ENCODE measurements around the gene SMPD3. TPM values are rescaled to one million over a fixed set of nuclear protein-coding genes. Genes with fewer than 3 reads are reported as not detected.

The SMPD3 gene
- total RNA-seq, 1 donor from 2014 or later, result 0.16 TPM

DNA sequence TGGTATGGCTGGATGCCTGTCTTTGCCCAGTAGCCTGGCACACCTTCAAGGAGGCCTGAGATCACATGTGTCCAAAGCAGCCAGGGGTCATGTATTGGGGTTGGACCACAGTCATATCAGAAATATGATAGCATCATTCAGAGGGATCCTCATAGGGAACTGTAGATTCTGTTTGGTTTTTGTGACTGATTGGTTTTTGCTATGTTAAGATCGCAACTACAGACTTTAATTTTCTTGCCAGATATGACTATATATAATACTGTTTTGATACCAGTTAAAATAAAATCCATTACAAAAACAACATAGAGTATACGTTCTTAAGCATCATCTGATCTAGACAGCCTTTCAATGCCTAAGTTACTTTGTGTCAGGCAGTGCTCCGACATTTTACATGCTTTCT is 11.8 kb upstream of the SMPD3 start:
- no peak overlapping the region for H3K4me3 ChIP-seq
- no peak for DNase-seq
- H3K27ac ChIP-seq (replicated peaks), result no peak overlapping the region
- peaks cover 7% of the 10 kb centered on the region for H3K9me3 ChIP-seq (replicated peaks)
- H3K36me3 ChIP-seq, result no peaks in the 10 kb centered on the region
- H3K4me1 ChIP-seq, result no peaks in the 10 kb centered on the region
- TF ChIP-seq, protein P1, sequence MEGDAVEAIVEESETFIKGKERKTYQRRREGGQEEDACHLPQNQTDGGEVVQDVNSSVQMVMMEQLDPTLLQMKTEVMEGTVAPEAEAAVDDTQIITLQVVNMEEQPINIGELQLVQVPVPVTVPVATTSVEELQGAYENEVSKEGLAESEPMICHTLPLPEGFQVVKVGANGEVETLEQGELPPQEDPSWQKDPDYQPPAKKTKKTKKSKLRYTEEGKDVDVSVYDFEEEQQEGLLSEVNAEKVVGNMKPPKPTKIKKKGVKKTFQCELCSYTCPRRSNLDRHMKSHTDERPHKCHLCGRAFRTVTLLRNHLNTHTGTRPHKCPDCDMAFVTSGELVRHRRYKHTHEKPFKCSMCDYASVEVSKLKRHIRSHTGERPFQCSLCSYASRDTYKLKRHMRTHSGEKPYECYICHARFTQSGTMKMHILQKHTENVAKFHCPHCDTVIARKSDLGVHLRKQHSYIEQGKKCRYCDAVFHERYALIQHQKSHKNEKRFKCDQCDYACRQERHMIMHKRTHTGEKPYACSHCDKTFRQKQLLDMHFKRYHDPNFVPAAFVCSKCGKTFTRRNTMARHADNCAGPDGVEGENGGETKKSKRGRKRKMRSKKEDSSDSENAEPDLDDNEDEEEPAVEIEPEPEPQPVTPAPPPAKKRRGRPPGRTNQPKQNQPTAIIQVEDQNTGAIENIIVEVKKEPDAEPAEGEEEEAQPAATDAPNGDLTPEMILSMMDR (IDR thresholded peaks at IDR 0.05; ENCODE audit: borderline replicate concordance), result no peak
- intact Hi-C loops (cut with micrococcal nuclease), result no loop called here
- peaks cover 6% of the 10 kb centered on the region for H3K27me3 ChIP-seq (ENCODE audit: low read depth)

DNA sequence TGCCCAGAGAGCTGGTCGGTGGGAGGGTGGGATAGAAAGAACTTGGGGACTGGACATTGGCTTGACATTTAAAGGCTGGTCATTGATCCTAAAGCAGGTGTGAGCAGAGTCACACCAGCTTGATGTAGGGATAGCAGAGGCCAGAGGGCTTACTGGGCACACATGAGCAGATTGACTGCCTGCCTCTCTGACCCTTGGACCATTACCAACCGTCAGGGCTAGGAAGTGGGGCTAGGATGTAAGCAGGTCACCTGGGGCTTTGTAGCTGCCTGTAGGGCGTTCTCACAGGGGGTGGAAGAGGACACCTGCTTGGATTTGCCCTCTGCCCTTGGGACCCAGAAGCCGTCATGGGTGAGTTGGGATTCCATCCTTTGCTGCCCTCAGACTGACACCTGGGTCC is 11.1 kb upstream of the SMPD3 start:
- TF ChIP-seq, protein P1 (IDR thresholded peaks at IDR 0.05; ENCODE audit: borderline replicate concordance), result no peak
- no peak overlapping the region for H3K4me3 ChIP-seq
- no peaks in the 10 kb centered on the region for H3K4me1 ChIP-seq
- H3K27ac ChIP-seq (replicated peaks), result no peak overlapping the region
- intact Hi-C loops (cut with micrococcal nuclease), result no loop called here
- no peak for DNase-seq
- peaks cover 6% of the 10 kb centered on the region for H3K27me3 ChIP-seq (ENCODE audit: low read depth)
- no peaks in the 10 kb centered on the region for H3K36me3 ChIP-seq
- H3K9me3 ChIP-seq (replicated peaks), result peaks cover 7% of the 10 kb centered on the region

DNA sequence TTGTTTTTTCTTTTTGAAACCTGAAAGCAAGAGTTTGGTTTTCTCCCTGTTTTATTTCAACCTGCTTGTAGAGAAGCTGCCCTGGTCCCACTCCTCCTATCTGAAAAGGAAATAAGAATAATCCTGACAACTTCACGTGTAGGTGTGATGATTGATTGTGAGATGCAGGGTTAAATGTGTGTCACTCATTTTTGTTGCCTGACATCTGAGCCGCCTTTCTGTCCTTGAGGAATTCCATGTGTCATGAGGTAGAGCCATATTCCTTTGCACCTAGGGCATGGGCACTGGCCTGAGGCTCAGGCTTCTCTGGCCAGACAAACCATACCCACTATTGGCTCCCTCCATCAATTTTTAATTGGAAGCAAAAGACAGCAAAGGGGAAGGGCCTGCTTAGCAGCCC is 10.2 kb upstream of the SMPD3 start:
- intact Hi-C loops (cut with micrococcal nuclease), result no loop called here
- H3K9me3 ChIP-seq (replicated peaks), result peaks cover 7% of the 10 kb centered on the region
- no peak overlapping the region for H3K4me3 ChIP-seq
- TF ChIP-seq, protein P1 (IDR thresholded peaks at IDR 0.05; ENCODE audit: borderline replicate concordance), result no peak
- H3K27ac ChIP-seq (replicated peaks), result no peak overlapping the region
- DNase-seq, result no peak
- peaks cover 6% of the 10 kb centered on the region for H3K27me3 ChIP-seq (ENCODE audit: low read depth)
- no peaks in the 10 kb centered on the region for H3K36me3 ChIP-seq
- no peaks in the 10 kb centered on the region for H3K4me1 ChIP-seq

DNA sequence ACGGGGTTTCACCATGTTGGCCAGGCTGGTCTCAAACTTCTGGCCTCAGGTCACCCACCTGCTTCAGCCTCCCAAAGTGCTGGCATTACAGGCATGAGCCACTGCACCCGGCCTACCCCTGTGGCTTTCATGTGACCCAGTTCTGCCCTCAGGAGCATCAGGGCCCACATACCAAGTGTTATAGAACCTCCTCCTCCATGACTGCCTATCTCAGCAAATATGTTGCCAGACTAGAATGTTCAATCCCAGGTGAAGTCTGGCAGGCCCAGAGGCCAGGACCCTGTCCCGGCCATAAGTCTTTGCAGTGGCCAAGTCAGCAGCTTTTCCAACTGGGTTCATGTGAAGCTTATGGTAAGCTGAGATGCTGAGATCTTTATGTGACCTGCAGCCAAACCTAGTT is 9.8 kb upstream of the SMPD3 start:
- Histone ChIP-seq H3K4me1 (no peaks in the 10 kb centered on the region), H3K36me3 (no peaks in the 10 kb centered on the region), H3K27ac (replicated peaks) (no peak overlapping the region), H3K9me3 (replicated peaks) (peaks cover 4% of the 10 kb centered on the region), H3K27me3 (ENCODE audit: low read depth) (peaks cover 6% of the 10 kb centered on the region), H3K4me3 (no peak overlapping the region)
- TF ChIP-seq, protein P1 (IDR thresholded peaks at IDR 0.05; ENCODE audit: borderline replicate concordance), result no peak
- intact Hi-C loops (cut with micrococcal nuclease), result no loop called here
- DNase-seq, result no peak

DNA sequence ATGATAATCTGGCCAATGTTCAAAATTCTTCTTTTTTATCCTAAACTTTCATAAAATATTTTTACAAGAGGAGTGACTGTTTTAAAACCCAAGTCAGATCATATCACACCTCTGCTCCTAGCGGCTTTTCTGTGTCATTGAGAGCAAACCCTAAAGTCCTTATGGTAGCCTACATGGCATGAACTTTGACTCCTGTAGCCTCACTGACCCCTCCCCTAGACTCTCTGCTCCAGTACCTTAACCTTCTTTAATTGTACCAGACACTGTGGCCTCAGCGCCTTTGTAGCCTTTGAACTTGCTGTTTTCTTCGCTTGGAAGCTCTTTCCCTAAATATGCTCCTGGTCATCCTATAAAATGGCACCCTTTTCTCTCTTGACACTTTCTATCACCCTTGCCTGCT is 7.3 kb upstream of the SMPD3 start:
- TF ChIP-seq, protein P1 (IDR thresholded peaks at IDR 0.05; ENCODE audit: borderline replicate concordance), result no peak
- Histone ChIP-seq H3K36me3 (no peaks in the 10 kb centered on the region), H3K27me3 (ENCODE audit: low read depth) (peaks cover 6% of the 10 kb centered on the region), H3K9me3 (replicated peaks) (no peaks in the 10 kb centered on the region), H3K4me3 (no peak overlapping the region), H3K4me1 (no peaks in the 10 kb centered on the region), H3K27ac (replicated peaks) (no peak overlapping the region)
- no peak for DNase-seq
- intact Hi-C loops (cut with micrococcal nuclease), result no loop called here
